Smooth muscle cell (in vitro differentiated cells): ENCODE results near the gene SALL1. TPM values are rescaled to one million over a fixed set of nuclear protein-coding genes. Genes with fewer than 3 reads are reported as not detected.

ENCODE experiments used
- DNase-seq: peaks from one replicate; lab custom pipeline; 2025; ENCODE audit not compliant: unreplicated experiment; lab: John Stamatoyannopoulos, UW
- H2AFZ ChIP-seq: fragments of 200-600 bp; sonication (generic); 2 replicates; pipeline ENCODE4 v1.6.0; 2016; ENCODE audit warnings: antibody characterized with exemption, low read depth, mild to moderate bottlenecking
- H3F3A ChIP-seq: fragments of 200-600 bp; sonication (generic); 2 replicates; pipeline ENCODE4 v1.6.0; 2017; ENCODE audit warnings: antibody characterized with exemption, low read depth
- H3K27ac ChIP-seq: fragments of 200-600 bp; sonication (generic); 2 replicates; pipeline ENCODE4 v1.5.1; 2016; ENCODE audit warnings: low read depth, mild to moderate bottlenecking
- H3K27me3 ChIP-seq: fragments of 200-600 bp; sonication (generic); 2 replicates; pipeline ENCODE4 v1.6.1; 2016; ENCODE audit warnings: low read depth, mild to moderate bottlenecking
- H3K36me3 ChIP-seq: fragments of 200-600 bp; sonication (generic); 2 replicates; pipeline ENCODE4 v1.5.1; 2016; ENCODE audit warnings: low read depth
- H3K4me1 ChIP-seq: fragments of 200-600 bp; sonication (generic); 2 replicates; pipeline ENCODE4 v1.5.1; 2016; ENCODE audit warnings: low read depth
- H3K4me2 ChIP-seq: fragments of 200-600 bp; sonication (generic); 2 replicates; pipeline ENCODE4 v1.6.0; 2016; ENCODE audit warnings: mild to moderate bottlenecking
- H3K4me3 ChIP-seq: fragments of 200-600 bp; sonication (generic); 2 replicates; pipeline ENCODE4 v1.5.1; 2016; ENCODE audit warnings: mild to moderate bottlenecking
- H3K79me2 ChIP-seq: fragments of 200-600 bp; sonication (generic); 2 replicates; pipeline ENCODE4 v1.6.0; 2016; ENCODE audit warnings: low read depth, mild to moderate bottlenecking
- H3K9ac ChIP-seq: fragments of 200-600 bp; sonication (generic); 2 replicates; pipeline ENCODE4 v1.6.0; 2016; ENCODE audit warnings: low read depth
- H3K9me3 ChIP-seq: fragments of 200-600 bp; sonication (generic); replicated peaks from 2 replicates; pipeline ENCODE4 v1.5.1; 2016; ENCODE audit warnings: low read depth
- H4K20me1 ChIP-seq: fragments of 200-600 bp; sonication (generic); 2 replicates; pipeline ENCODE4 v1.6.0; 2016; ENCODE audit warnings: low read depth
- WGBS: methylation state at CpG from one replicate; pipeline ENCODE4 v1.1.7; 2016; ENCODE audit warnings: low lambda C conversion rate; 5-methylcytosine and 5-hydroxymethylcytosine counted together
- polyA plus RNA-seq: library from polyadenylated mRNA; unstranded; fragments of >200 nt; fragmentation: Nextera tagmentation; extraction: Ambion mirVana; gene quantifications from 2 replicates; pipeline ENCODE4 v1.2.1, GENCODE V29; 2016
- total RNA-seq: library from RNA; depleted of rRNA; stranded (reverse); fragments of >200 nt; gene quantifications from 2 replicates; pipeline ENCODE4 v1.2.3, GENCODE V29; 2014
- TF ChIP-seq, protein P1 (sequence below): fragments of 200-600 bp; sonication (generic); IDR thresholded peaks from 2 replicates; pipeline ENCODE4 v1.5.1; 2017; ENCODE audit warnings: borderline replicate concordance, mild to moderate bottlenecking, antibody characterized with exemption; ENCODE audit not compliant: insufficient read depth, poor library complexity, severe bottlenecking

SALL1 gene
- total and polyA plus RNA-seq, 2 experiments from 2014 or later: 1.6 to 6.2 TPM

DNA sequence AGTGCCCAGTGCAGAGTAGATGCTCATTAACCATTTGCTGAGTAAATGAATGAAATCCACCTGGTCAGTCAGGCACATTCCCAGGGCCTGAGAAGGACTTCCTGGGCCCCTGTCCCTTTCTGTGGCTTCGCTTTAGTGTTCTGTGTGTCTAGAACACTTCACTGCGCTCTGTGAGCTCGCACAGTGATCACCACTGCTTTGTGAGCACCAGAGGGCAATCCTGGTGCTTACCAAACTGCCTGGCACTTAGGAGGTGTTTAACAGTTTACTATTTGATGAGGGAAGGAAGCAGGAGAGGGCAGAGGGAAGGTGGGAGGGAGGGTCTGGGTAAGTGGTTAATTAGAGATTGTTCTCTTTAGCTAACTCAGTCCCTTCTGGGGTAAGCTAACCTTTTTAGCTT lies 26.2 kb downstream of the SALL1 start:
- H3K9ac ChIP-seq: no peak overlapping the region
- TF ChIP-seq, protein P1, sequence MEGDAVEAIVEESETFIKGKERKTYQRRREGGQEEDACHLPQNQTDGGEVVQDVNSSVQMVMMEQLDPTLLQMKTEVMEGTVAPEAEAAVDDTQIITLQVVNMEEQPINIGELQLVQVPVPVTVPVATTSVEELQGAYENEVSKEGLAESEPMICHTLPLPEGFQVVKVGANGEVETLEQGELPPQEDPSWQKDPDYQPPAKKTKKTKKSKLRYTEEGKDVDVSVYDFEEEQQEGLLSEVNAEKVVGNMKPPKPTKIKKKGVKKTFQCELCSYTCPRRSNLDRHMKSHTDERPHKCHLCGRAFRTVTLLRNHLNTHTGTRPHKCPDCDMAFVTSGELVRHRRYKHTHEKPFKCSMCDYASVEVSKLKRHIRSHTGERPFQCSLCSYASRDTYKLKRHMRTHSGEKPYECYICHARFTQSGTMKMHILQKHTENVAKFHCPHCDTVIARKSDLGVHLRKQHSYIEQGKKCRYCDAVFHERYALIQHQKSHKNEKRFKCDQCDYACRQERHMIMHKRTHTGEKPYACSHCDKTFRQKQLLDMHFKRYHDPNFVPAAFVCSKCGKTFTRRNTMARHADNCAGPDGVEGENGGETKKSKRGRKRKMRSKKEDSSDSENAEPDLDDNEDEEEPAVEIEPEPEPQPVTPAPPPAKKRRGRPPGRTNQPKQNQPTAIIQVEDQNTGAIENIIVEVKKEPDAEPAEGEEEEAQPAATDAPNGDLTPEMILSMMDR: no peak
- H2AFZ ChIP-seq: no peak overlapping the region
- no peaks in the 10 kb centered on the region for H3K79me2 ChIP-seq
- H3K4me2 ChIP-seq: no peak overlapping the region
- no peak overlapping the region for H3K27ac ChIP-seq
- no peaks in the 10 kb centered on the region for H3K36me3 ChIP-seq
- H3K27me3 ChIP-seq: no peaks in the 10 kb centered on the region
- WGBS: 97% methylated on average over 3 of the region's 3 CpGs
- no peak overlapping the region for H3K4me3 ChIP-seq
- DNase-seq: no peak
- no peaks in the 10 kb centered on the region for H4K20me1 ChIP-seq
- no peaks in the 10 kb centered on the region for H3K9me3 ChIP-seq
- peaks cover 31% of the 10 kb centered on the region for H3K4me1 ChIP-seq
- H3F3A ChIP-seq: no peaks in the 10 kb centered on the region

DNA sequence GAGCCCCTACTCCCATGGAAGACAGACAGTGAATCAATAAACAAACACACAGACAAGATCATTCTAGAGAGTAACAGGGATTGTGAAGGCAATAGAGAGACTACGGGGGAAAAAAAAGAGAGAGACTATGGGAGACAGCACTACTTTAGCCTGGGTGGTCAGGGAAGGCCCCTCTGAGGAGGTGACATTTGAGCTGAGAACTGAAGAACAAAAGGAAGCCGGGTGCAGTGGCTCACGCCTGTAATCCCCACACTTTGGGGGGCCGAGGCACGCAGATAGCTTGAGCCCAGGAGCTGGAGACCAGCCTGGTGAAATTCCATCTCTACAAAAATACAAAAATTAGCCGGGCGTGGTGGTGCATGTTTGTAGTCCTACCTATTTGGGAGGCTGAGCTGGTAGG lies 29.2 kb downstream of the SALL1 start:
- Histone ChIP-seq H3K4me1 (peaks cover 23% of the 10 kb centered on the region), H3K9me3 (no peaks in the 10 kb centered on the region), H3K36me3 (no peaks in the 10 kb centered on the region), H3F3A (no peaks in the 10 kb centered on the region), H4K20me1 (no peaks in the 10 kb centered on the region), H3K79me2 (no peaks in the 10 kb centered on the region), H3K4me2 (no peak overlapping the region), H3K27ac (no peak overlapping the region), H3K9ac (no peak overlapping the region), H2AFZ (no peak overlapping the region), H3K4me3 (no peak overlapping the region), H3K27me3 (no peaks in the 10 kb centered on the region)
- TF ChIP-seq, protein P1: no peak
- WGBS: 76% methylated on average over 7 of the region's 7 CpGs
- DNase-seq: no peak

DNA sequence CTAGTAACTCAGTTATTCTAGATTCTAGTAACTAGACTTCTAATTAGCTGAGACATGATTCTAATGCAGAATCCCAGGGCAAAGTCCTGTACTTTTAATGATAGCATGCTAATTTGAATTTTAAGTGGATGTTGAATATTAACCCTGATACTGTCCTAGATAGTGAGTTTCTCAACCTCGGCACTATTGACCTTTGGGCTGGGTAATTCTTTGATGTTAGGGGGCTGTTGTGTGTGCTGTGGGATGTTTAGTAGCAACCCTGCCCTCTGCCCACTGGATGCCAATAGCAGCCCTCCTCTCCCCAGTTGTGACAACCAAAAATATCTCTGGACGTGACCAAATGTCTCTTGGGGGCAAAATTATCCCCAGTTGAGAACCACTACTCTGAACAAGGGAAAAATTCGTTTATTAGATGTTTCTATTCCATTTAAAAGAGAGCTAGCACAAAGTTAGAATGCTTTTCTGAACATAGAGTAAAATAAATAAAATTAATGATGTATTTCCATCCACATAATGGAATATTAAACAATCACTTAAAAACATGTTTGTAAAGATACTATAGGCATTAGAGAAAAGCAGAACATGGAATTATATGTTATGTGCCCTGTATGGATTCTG lies 30.2 kb downstream of the SALL1 start:
- no peaks in the 10 kb centered on the region for H4K20me1 ChIP-seq
- no peak overlapping the region for H3K9ac ChIP-seq
- peaks cover 5% of the 10 kb centered on the region for H3K27me3 ChIP-seq
- no peak overlapping the region for H3K27ac ChIP-seq
- peaks cover 26% of the 10 kb centered on the region for H3K4me1 ChIP-seq
- no peaks in the 10 kb centered on the region for H3F3A ChIP-seq
- TF ChIP-seq, protein P1: no peak
- H3K9me3 ChIP-seq: no peaks in the 10 kb centered on the region
- no peak overlapping the region for H3K4me3 ChIP-seq
- H3K4me2 ChIP-seq: peak overlapping the region; percentile 45
- H3K36me3 ChIP-seq: no peaks in the 10 kb centered on the region
- DNase-seq: no peak
- no peak overlapping the region for H2AFZ ChIP-seq
- no peaks in the 10 kb centered on the region for H3K79me2 ChIP-seq
- WGBS: 55% methylated on average over 3 of the region's 3 CpGs
